Ovary (tissue), 9 donors: ENCODE results near the gene SYNDIG1. TPM values are rescaled to one million over a fixed set of nuclear protein-coding genes. Genes with fewer than 3 reads are reported as not detected.

Experiments used
- DNase-seq, 5 donors: peaks; one replicate each; pipeline ENCODE4 v3.0.0-alpha.2; 2019 to 2020
- H3K27ac ChIP-seq, 2 donors: fragments of 200-600 bp; one replicate each; pipeline versions ENCODE4 v1.5.1 to v1.8.0; 2019 to 2022
- H3K27me3 ChIP-seq: fragments of 200-600 bp; one replicate; pipeline ENCODE4 v1.8.0; 2022
- H3K36me3 ChIP-seq: fragments of 200-600 bp; sonication (generic); one replicate; pipeline ENCODE4 v1.5.1; 2019
- H3K4me1 ChIP-seq: one replicate; pipeline ENCODE4 v1.8.1; 2013; ENCODE audit warnings: mild to moderate bottlenecking, moderate library complexity; ENCODE audit not compliant: insufficient read depth
- H3K4me3 ChIP-seq: fragments of 200-600 bp; sonication (generic); one replicate; pipeline ENCODE4 v1.5.1; 2017
- H3K9me3 ChIP-seq, 2 donors: fragments of 200-600 bp in 1 of 2; sonication (generic) in 1 of 2; one replicate each; pipeline versions ENCODE4 v1.5.1 to v1.8.1; 2013 to 2019; ENCODE audit warnings: mild to moderate bottlenecking in 1 of 2, moderate library complexity in 1 of 2
- CTCF ChIP-seq, 3 donors: fragments of 450-650 bp in 2 of 3; fragments of 200-600 bp in 1 of 3; IDR thresholded peaks; one replicate each; pipeline versions ENCODE4 v1.5.1 to v1.8.0; 2016 to 2022; ENCODE audit warnings: antibody characterized with exemption in 3 of 3, mild to moderate bottlenecking in 1 of 3
- EP300 ChIP-seq: sonication (generic); formaldehyde crosslinking; IDR thresholded peaks from one replicate; pipeline ENCODE4 v1.6.1; 2017; ENCODE audit warnings: antibody characterized with exemption
- POLR2A ChIP-seq: fragments of 450-650 bp; IDR thresholded peaks from one replicate; pipeline ENCODE4 v1.6.1; 2017; ENCODE audit warnings: antibody characterized with exemption, mild to moderate bottlenecking, moderate library complexity
- WGBS, 3 donors: extraction: QIAGEN DNeasy Blood & Tissue Kit in 1 of 3; methylation state at CpG; one replicate each; pipeline versions ENCODE4 v1.1.5 to v1.1.7; 2013 to 2017; 5-methylcytosine and 5-hydroxymethylcytosine counted together
- intact Hi-C, 4 donors: fragments of 100-400 bp; cut with DNase I; formaldehyde crosslinking; loops; one replicate each; pipeline versions ENCODE4 v1.11.0 to v1.15.1; 2022 to 2023
- polyA plus RNA-seq, 2 donors: library from polyadenylated mRNA; stranded (reverse); fragments of 200-250 nt in 1 of 2; fragments of 350-450 nt in 1 of 2; fragmentation: Illumina TruSeq in 1 of 2; extraction: RNeasy Lipid Tissue Mini Kit (QIAGEN cat#74804) in 1 of 2; gene quantifications; one replicate each; pipeline ENCODE4 v1.2.3, GENCODE V29; 2013 to 2014
- total RNA-seq, 7 donors: library from RNA; depleted of rRNA in 2 of 7; stranded (reverse); fragments of >200 nt in 2 of 7; fragmentation: NEBNext Ultra II Directional in 3 of 7; extraction: Animal tissue kit (Norgen Biotek cat#: 25700) in 3 of 7; gene quantifications; one replicate each; pipeline versions ENCODE4 v1.1.0 to v1.2.4, GENCODE V29; 2016 to 2023
- donor health status: DM: no; HTN: no; CAD: no; lungs with moderate emphysema.
- donor health status: DM: no; HTN: no; CAD: no.
- donor health status: Bipolar disorder and iron deficiency.
- donor health status: DM: yes; HTN: yes; CAD: no.
- donor health status: DM: no; HTN: no; CAD: no.
- donor health status: DM: yes; HTN: yes; CAD: no.

Gene SYNDIG1
- total and polyA plus RNA-seq, 9 donors: 0.10 to 6.8 (median 1.1) TPM; not detected in 1

- Histone ChIP-seq H3K27me3 (no peaks in the 10 kb centered on the region), H3K36me3 (no peaks in the 10 kb centered on the region), H3K9me3 (no peaks in the 10 kb centered on the region), H3K27ac (no peak overlapping the region), H3K4me1 (no peaks in the 10 kb centered on the region), H3K4me3 (no peak overlapping the region)
- 9 to 25% (median 9%) methylated on average over 2 of the region's 2 CpGs for WGBS, 3 donors
- TF ChIP-seq POLR2A: no peak
- no peak for TF ChIP-seq EP300
- TF ChIP-seq CTCF (IDR thresholded peaks at IDR 0.05): no peak
- intact Hi-C loops: no loop called here
- DNase-seq: no peak
Measured at GRCh38 chr20:24458436-24458835, 11.0 kb upstream of the SYNDIG1 start.

DNA sequence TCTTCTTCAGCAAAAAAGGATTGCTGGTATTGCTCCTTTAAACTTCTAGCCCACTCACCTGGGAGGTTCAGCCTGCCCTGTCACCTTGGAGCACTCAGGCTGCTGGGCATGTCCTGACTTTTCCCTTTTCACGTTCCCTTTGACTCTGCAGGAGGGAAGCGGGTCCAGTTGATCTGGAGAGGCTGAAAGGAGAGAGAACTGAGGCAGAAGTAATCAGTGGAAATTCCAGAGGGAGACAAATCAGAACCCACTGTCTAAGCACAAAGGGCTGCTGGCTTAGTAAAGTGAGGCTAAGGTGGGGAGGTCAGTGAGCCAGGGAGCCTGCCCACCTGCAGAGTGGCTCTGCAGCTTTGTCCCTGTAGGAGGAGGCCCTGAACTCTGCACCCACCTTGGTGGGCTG lies 9.7 kb upstream of the SYNDIG1 start:
- no peak for TF ChIP-seq POLR2A
- TF ChIP-seq CTCF (IDR thresholded peaks at IDR 0.05): no peak
- TF ChIP-seq EP300: no peak
- 87 to 91% (median 87%) methylated on average over 2 of the region's 2 CpGs for WGBS, 3 donors
- intact Hi-C loops: loop anchor here in 1 of 4 donors (10.0 kb wide), 2 partner anchors 85 to 385 kb away; no protein-coding TSS in a partner anchor
- no peak for DNase-seq
- H3K9me3 ChIP-seq: no peaks in the 10 kb centered on the region
- no peak overlapping the region for H3K4me3 ChIP-seq
- no peaks in the 10 kb centered on the region for H3K27me3 ChIP-seq
- H3K4me1 ChIP-seq: no peaks in the 10 kb centered on the region
- no peaks in the 10 kb centered on the region for H3K36me3 ChIP-seq
- no peak overlapping the region for H3K27ac ChIP-seq

GRCh38 chr20:24460712-24461111 lies 8.7 kb upstream of the SYNDIG1 start:
- no peaks in the 10 kb centered on the region for H3K4me1 ChIP-seq
- 88 to 95% (median 93%) methylated on average over 7 of the region's 7 CpGs for WGBS, 3 donors
- TF ChIP-seq CTCF (IDR thresholded peaks at IDR 0.05) (no peak), EP300 (no peak), POLR2A (no peak)
- intact Hi-C loops: loop anchor here in 1 of 4 donors (10.0 kb wide), 2 partner anchors 84 to 384 kb away; no protein-coding TSS in a partner anchor
- DNase-seq: no peak
- H3K27me3 ChIP-seq: no peaks in the 10 kb centered on the region
- H3K4me3 ChIP-seq: no peak overlapping the region
- no peaks in the 10 kb centered on the region for H3K9me3 ChIP-seq
- no peaks in the 10 kb centered on the region for H3K36me3 ChIP-seq
- no peak overlapping the region for H3K27ac ChIP-seq

DNA sequence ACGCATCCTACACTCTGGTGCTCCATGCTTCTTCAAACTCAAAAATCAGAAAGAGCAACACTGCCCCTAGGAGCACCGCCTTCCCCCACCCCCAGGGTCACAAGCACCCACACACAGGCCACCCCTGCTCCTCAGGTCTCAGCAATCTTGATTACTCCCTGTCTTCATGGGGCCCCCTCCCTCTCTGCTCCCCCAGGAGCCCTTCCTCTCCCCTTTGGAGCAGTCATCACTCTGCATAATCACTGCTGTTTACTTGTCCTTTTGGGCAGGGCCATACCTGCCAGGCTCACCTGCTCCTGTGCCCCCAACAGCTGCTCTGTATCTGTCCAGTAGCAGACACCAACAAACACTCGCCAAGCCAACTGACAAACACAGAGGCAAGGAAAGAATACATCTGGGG lies 7.6 kb upstream of the SYNDIG1 start:
- TF ChIP-seq POLR2A: no peak
- no peak for TF ChIP-seq CTCF (IDR thresholded peaks at IDR 0.05)
- TF ChIP-seq EP300: no peak
- Histone ChIP-seq H3K9me3 (no peaks in the 10 kb centered on the region), H3K36me3 (no peaks in the 10 kb centered on the region), H3K4me1 (no peaks in the 10 kb centered on the region), H3K4me3 (no peak overlapping the region), H3K27me3 (no peaks in the 10 kb centered on the region), H3K27ac (no peak overlapping the region)
- DNase-seq: no peak
- intact Hi-C loops: loop anchor here in 1 of 4 donors (10.0 kb wide), 2 partner anchors 83 to 383 kb away; no protein-coding TSS in a partner anchor
- WGBS, 3 donors: 83 to 94% (median 91%) methylated on average over 3 of the region's 3 CpGs
